BLaER1 treated with 17β-estradiol and CSF1 and Interleukin-3, amounts not matched to agents 10 nM and 100 nM (cell line): ENCODE data around the gene FOXB2.
"Not testable (repeated sequence)": the region's sequence is repeated elsewhere in the genome, so short reads cannot be mapped to it uniquely, and the experiment has no call there.

Experiments used
- H3K27ac ChIP-seq, 11 experiments: shearing (Covaris generic); formaldehyde crosslinking; 2 replicates each; pipeline ENCODE4 v1.8.1; 2022
- H3K27me3 ChIP-seq, 11 experiments: shearing (Covaris generic); formaldehyde crosslinking; 2 replicates each; pipeline ENCODE4 v1.8.1; 2022
- H3K36me3 ChIP-seq, 11 experiments: shearing (Covaris generic); formaldehyde crosslinking; 2 replicates each; pipeline ENCODE4 v1.8.1; 2022
- H3K4me1 ChIP-seq, 10 experiments: shearing (Covaris generic); formaldehyde crosslinking; 2 replicates each; pipeline ENCODE4 v1.8.1; 2022
- H3K4me2 ChIP-seq, 11 experiments: shearing (Covaris generic); formaldehyde crosslinking; 2 replicates each; pipeline ENCODE4 v1.8.1; 2022
- H3K4me3 ChIP-seq, 10 experiments: shearing (Covaris generic); formaldehyde crosslinking; 2 replicates each; pipeline ENCODE4 v1.8.1; 2022
- H3K9ac ChIP-seq, 11 experiments: shearing (Covaris generic); formaldehyde crosslinking; 2 replicates each; pipeline ENCODE4 v1.8.1; 2022
- H3K9me3 ChIP-seq, 11 experiments: shearing (Covaris generic); formaldehyde crosslinking; replicated peaks in 1 of 11; 2 replicates each; pipeline ENCODE4 v1.8.1; 2022
- H4K20me1 ChIP-seq, 11 experiments: shearing (Covaris generic); formaldehyde crosslinking; 2 replicates each; pipeline ENCODE4 v1.8.1; 2022
- Cebpa-rat ChIP-seq, 11 experiments: shearing (Covaris generic); IDR thresholded peaks; 2 replicates each; pipeline ENCODE4 v1.8.1; 2022

The FOXB2 gene

GRCh38 chr9:77038281-77039036 is 19.0 kb downstream of the FOXB2 start:
- no peaks in the 10 kb centered on the region for H3K27me3 ChIP-seq
- H3K4me3 ChIP-seq, result no peak overlapping the region
- H3K9ac ChIP-seq, result no peak overlapping the region
- H3K4me2 ChIP-seq, result no peak overlapping the region
- H3K36me3 ChIP-seq, result no peaks in the 10 kb centered on the region
- H4K20me1 ChIP-seq, result no peaks in the 10 kb centered on the region
- TF ChIP-seq Cebpa-rat (IDR thresholded peaks at IDR 0.05), result no peak
- no peak overlapping the region for H3K27ac ChIP-seq
- H3K9me3 ChIP-seq, result 0 out of 22 replicates have a peak, but pooled peaks cover 0 to 9% (median 0%) of the 10 kb centered on the region in 11 experiments
- no peaks in the 10 kb centered on the region for H3K4me1 ChIP-seq

- Histone ChIP-seq H4K20me1 (no peaks in the 10 kb centered on the region), H3K9me3 (0 out of 22 replicates have a peak, but pooled peaks cover 0 to 6% (median 0%) of the 10 kb centered on the region in 11 experiments), H3K27ac (no peak overlapping the region), H3K9ac (no peak overlapping the region), H3K4me3 (no peak overlapping the region), H3K4me1 (no peaks in the 10 kb centered on the region), H3K27me3 (no peaks in the 10 kb centered on the region), H3K4me2 (no peak overlapping the region), H3K36me3 (no peaks in the 10 kb centered on the region)
- no peak for TF ChIP-seq Cebpa-rat (IDR thresholded peaks at IDR 0.05)
These were observed 20.9 kb downstream of the FOXB2 start for GRCh38 chr9:77040340-77040739.

GRCh38 chr9:77043743-77044142 is 24.3 kb downstream of the FOXB2 start:
- not testable (repeated sequence) for H3K4me3 ChIP-seq, H3K27ac ChIP-seq, H4K20me1 ChIP-seq, H3K9me3 ChIP-seq, H3K4me2 ChIP-seq, H3K36me3 ChIP-seq, H3K9ac ChIP-seq, H3K4me1 ChIP-seq, H3K27me3 ChIP-seq

- not testable (repeated sequence) for H3K27me3 ChIP-seq, H3K9ac ChIP-seq, H3K4me1 ChIP-seq, H3K36me3 ChIP-seq, H3K27ac ChIP-seq, H3K4me2 ChIP-seq, H4K20me1 ChIP-seq, H3K4me3 ChIP-seq
- peaks cover 12 to 20% (median 14%) of the 10 kb centered on the region in 11 experiments for H3K9me3 ChIP-seq
These were observed 41.2 kb downstream of the FOXB2 start for GRCh38 chr9:77060681-77061080.

GRCh38 chr9:77063645-77064285 is 44.3 kb downstream of the FOXB2 start:
- Histone ChIP-seq H3K4me1 (no peaks in the 10 kb centered on the region), H3K4me2 (no peak overlapping the region), H3K9me3 (peaks cover 12 to 20% (median 14%) of the 10 kb centered on the region in 11 experiments), H3K27ac (no peak overlapping the region), H3K36me3 (no peaks in the 10 kb centered on the region), H3K4me3 (no peak overlapping the region), H3K9ac (no peak overlapping the region), H3K27me3 (no peaks in the 10 kb centered on the region), H4K20me1 (no peaks in the 10 kb centered on the region)
- TF ChIP-seq Cebpa-rat (IDR thresholded peaks at IDR 0.05), result no peak

- H3K4me3 ChIP-seq, result no peak overlapping the region
- H3K36me3 ChIP-seq, result no peaks in the 10 kb centered on the region
- no peak overlapping the region for H3K9ac ChIP-seq
- peaks cover 9 to 16% (median 11%) of the 10 kb centered on the region in 11 experiments for H3K9me3 ChIP-seq
- no peaks in the 10 kb centered on the region for H3K4me1 ChIP-seq
- H4K20me1 ChIP-seq, result no peaks in the 10 kb centered on the region
- H3K4me2 ChIP-seq, result no peak overlapping the region
- H3K27ac ChIP-seq, result no peak overlapping the region
- H3K27me3 ChIP-seq, result no peaks in the 10 kb centered on the region
- TF ChIP-seq Cebpa-rat (IDR thresholded peaks at IDR 0.05), result no peak
These were observed 46.9 kb downstream of the FOXB2 start for GRCh38 chr9:77066388-77066787.
